Measurements from ENCODE around the gene LDOC1. TPM values are rescaled to one million over a fixed set of nuclear protein-coding genes. Genes with fewer than 3 reads are reported as not detected.

LDOC1 gene
- total RNA-seq, 1 experiment from 2014 or later: 3.2 TPM

GRCh38 chrX:141133272-141133671 is 43.7 kb downstream of the LDOC1 start:
- H3K36me3 ChIP-seq: no peaks in the 10 kb centered on the region
- no peaks in the 10 kb centered on the region for H3K27me3 ChIP-seq (replicated peaks)
- DNase-seq (ENCODE audit: low read depth in 1 of 2, low spot score in 2 of 2): no peak
- no peaks in the 10 kb centered on the region for H3K4me1 ChIP-seq (replicated peaks)
- no peak overlapping the region for H3K27ac ChIP-seq
- no peaks in the 10 kb centered on the region for H3K9me3 ChIP-seq (replicated peaks)
- H3K4me3 ChIP-seq: no peak overlapping the region

GRCh38 chrX:141127146-141127545 is 49.8 kb downstream of the LDOC1 start:
- Histone ChIP-seq H3K27me3 (replicated peaks) (no peaks in the 10 kb centered on the region), H3K4me1 (replicated peaks) (no peaks in the 10 kb centered on the region), H3K9me3 (replicated peaks) (no peaks in the 10 kb centered on the region), H3K4me3 (no peak overlapping the region), H3K27ac (no peak overlapping the region), H3K36me3 (no peaks in the 10 kb centered on the region)
- DNase-seq (ENCODE audit: low read depth in 1 of 2, low spot score in 2 of 2): no peak

Other genes with a start within 250 kb of the LDOC1 start
- not detected in 2 replicates for gene SPANXB1, start 174.5 kb downstream of the LDOC1 start, total RNA-seq (2014; rRNA removed; shearing (Covaris generic))
- 1.0 and 4.4 TPM in 2 replicates for gene SPANXC, start 65.4 kb upstream of the LDOC1 start, total RNA-seq (2014; rRNA removed; shearing (Covaris generic))